HG03469 (cell line): ENCODE measurements around the gene ADGRG2.
"Not testable (repeated sequence)": the region's sequence is repeated elsewhere in the genome, so short reads cannot be mapped to it uniquely, and the experiment has no call there.

ENCODE experiments used
- ATAC-seq: cut with Tn5 transposase; IDR thresholded peaks from one replicate; pipeline ENCODE4 v1.9.1; 2021; ENCODE audit warnings: mild to moderate bottlenecking, moderate library complexity, moderate number of reproducible peaks; ENCODE audit not compliant: unreplicated experiment

ADGRG2 gene

DNA sequence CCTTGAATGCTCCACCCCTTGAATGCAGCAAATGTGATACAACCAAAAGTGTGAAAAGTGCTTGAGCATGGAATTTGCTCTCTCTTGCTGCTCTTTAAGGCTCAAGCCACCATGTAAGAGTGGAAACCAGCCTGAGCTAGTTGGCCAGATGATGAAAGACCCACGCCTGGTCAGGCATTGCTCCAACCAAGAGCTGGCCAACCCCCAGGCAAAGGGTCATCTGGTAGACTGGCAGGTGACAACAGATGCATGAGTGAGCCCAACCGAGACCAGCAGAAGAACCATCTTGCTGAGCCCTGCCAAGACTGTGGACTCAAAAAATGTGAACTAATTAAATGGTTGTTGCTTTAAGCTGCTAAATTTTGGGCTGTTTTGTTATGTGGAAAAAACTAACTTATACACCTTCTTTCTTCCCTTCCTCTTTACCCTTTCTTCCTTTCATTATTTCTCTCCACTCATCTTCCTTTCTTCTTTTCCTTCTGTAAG lies 32.7 kb downstream of the ADGRG2 start:
- no peak for ATAC-seq

DNA sequence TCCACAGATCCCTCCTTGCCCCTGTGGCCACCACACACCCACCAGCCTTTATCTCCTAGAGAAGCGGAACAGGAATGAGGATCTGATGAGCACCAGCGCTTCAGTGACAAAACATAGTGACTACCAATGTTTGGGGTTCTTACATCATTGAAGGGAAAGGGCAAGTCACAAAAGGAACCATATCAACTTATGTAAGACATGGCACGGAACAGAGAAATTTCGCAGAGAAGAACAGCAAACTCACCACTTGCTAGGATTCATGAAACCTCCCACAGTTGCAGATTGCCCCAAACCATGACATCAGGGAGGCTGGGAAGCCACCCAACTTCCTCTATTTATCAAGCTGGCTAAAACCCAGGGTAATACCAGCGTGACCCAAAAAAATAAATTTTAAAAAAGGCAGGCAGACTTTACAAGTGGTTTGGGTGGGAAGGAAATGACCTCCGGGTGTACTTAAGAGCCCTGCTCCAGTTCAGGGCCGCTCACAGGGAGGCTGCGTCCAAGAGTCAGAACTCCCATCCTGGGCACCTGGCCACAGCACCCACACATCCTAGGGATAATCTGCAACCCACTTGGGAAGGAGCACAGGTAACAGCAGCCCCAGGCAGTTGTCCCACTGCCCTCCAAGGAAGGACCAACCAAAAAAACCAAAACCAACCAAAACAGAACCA lies 36.0 kb downstream of the ADGRG2 start:
- ATAC-seq, result no peak

DNA sequence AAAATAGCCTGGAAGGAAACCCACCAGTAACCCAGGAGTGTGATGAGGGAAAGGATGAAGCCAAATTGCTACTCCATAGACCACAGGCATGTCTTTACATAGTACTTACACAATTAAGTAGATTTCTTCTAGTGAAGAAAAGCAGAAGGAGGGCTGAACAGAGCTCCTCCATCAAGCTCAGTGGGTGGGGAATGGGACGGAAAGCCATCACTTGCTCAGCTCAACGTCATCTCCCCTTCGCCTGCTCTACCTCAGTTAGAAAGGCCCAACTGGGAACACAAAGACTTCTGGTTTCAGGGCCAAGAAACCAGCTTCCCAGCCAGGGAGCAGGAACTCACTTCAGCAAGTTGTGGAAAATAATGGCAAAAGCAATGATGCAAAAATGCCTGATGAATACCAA lies 36.6 kb downstream of the ADGRG2 start:
- ATAC-seq, result no peak

DNA sequence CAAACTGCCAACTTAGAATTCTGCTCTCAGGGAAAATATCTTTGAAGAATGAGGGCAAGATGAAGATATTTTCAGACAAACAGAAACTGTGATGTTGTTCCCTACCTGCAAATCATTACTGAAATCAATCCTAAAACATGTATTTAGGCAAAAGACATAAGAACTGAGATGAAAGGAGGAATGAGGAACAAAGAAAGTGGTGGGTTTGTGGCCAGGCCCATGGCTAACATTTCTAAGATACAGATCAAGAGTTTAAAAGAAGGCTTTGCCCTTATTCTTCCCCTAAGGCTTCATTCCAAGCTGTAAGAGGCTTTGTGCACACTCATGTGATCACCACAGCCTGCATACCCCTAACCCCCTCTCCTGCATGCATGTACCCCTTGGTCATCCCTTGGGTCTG lies 46.5 kb downstream of the ADGRG2 start:
- no peak for ATAC-seq

- ATAC-seq, result no peak
Measured at GRCh38 chrX:19072372-19072771, 49.9 kb downstream of the ADGRG2 start.

GRCh38 chrX:19070555-19070994 lies 51.7 kb downstream of the ADGRG2 start:
- no peak for ATAC-seq

DNA sequence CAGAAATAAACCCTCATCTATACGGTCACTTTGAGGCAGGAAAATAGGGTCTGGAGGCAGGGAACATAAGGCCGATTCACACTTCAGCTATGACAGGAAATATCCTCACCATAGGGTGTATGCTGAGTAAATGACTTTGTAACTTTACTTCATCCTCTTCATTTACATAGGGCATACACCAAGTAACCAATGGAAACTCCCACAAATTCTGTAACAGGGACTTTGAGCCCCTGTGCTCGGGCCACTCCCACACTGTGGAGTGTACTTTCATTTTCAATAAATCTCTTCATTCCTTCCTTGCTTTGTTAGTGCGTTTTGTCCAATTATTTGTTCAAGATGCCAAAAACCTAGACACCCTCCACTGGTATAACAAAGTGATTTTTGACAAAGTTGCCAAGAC lies 55.3 kb downstream of the ADGRG2 start:
- not testable (repeated sequence) for ATAC-seq

DNA sequence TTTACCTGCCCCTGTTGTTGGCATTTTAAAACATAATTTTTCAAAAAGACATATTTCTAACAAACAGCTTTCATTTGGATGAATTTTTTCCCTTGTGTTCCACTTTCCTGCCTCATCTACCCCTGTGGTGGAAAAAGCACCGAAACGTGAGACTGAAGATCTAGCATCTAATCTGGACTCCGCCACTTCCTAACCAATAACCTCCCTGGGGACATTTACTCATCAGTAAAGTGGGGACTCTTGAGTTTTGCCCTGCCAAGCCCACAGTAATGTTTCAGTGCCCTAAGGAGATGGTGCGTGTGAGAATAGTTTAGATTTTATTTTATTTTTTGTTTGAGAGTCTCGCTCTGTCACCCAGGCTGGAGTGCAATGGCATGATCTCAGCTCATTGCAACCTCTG lies 56.7 kb downstream of the ADGRG2 start:
- ATAC-seq, result no peak

GRCh38 chrX:19064175-19064574 lies 58.1 kb downstream of the ADGRG2 start:
- ATAC-seq, result no peak

DNA sequence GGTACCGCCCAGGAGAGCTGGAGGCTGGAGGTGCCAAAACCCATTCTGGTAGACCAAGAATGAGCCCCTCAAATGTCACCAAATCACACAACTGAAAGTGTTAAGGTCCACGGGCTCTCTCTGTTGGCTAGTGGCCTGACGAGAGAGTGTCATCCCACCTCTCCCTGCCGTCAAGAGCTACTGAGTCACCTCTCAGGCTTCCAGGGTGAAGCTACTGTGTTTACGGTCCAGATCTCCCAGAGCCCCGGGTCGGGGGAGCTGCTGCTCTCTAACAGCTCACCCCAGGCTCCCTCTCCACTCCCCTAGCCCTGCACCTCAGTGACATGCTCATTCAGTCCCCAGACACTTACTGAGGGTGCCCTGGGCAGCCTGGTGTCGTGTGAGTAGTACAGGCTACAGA lies 59.2 kb downstream of the ADGRG2 start:
- no peak for ATAC-seq

- no peak for ATAC-seq
Measured at GRCh38 chrX:19059067-19059466, 63.2 kb downstream of the ADGRG2 start.

GRCh38 chrX:19057856-19058255 lies 64.4 kb downstream of the ADGRG2 start:
- no peak for ATAC-seq

DNA sequence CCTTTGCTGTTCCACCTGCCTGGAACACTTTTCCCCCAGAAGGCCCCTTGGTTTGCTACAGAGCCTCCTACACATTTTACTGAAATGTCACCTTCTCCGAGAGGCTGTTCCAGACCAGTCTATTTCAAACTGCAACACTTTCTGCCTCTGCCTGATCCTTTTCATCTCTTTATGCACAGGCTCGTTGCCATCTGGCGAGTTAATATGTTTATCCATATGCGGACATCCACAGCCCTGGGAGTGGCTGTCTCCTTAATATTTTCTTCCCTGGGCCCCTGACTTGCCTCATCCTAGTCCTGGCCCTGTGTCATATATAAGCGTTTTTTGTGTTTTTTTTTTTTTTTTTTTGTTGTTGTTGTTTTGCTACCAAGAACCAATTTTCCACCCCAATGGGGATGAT lies 73.2 kb downstream of the ADGRG2 start:
- no peak for ATAC-seq

DNA sequence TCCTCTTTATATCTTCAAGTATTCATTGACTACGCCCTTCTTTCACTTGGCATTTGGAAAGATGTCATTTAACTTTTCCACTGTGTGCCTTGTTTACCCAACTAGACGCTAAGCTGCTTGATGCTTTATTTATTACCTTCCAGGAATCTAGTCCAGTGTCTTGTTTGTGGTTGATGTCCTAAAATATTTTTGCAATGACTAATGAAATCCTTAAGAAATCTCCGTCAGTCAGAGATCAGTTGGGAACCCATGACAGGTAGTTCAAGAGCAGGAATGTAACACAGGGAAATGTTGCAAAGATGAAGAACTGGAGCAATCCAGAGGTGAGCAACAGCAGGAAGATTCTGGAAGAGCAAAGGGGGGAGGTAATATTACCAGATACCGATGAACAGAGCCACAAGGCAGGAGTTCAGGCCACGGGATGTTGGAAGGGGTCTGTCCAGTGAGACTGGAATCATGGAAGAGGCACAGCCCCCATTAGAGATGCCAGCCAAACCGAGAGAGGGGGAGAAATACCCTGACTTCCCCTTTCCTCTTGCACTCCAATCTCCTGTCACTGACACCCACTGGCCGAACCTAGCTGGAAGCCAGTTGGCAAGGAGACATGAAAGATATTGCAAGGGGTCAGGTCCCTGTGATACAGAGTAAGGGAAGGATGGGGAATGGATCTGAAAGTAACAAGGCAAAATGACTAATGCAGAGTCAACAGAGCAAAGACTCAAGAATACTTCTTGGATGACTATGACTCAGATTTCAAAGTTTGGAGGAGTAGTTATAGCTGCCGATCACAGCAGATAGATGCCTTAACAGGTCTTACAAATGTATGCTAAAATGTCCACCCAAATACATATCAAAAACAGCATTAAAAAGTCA lies 75.7 kb downstream of the ADGRG2 start:
- ATAC-seq, result no peak

DNA sequence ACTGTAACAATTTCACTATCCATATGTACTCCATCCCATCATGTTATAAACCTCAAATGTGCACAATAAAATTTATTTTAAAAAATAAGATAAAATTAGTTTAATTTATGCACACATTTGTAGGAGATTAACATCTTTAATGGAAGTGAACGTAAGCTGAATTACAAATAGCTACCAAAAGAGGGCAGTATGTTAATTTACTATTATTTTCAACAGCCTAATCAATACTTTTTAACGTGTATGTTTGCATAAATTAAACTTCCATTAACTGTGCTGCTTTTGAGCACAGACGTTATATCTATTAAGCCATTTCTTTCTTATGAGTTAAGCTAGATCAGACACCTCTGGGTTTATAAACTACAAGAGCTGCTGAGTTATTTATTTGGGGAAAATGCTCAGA lies 81.9 kb downstream of the ADGRG2 start:
- no peak for ATAC-seq

- ATAC-seq, result no peak
Measured at GRCh38 chrX:19034025-19034424, 88.2 kb downstream of the ADGRG2 start.

DNA sequence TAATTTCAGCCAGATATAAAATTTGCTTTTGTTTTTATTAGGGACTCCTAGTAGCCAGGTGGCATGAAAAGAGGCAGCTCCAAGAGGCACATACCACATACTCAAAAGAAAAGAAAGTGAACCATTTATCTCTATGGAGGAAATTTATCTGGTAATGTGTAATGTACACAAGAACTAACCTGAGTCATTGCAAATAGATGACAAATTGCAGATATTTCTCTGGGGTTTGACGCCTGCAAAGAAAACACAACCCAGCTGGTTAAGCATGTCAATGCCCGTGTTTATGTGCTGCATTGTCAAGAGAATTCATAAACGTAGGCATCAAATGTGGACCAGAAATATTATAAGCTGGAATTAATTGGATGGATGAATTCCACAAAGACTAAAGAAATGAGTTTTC lies 91.5 kb downstream of the ADGRG2 start:
- no peak for ATAC-seq

DNA sequence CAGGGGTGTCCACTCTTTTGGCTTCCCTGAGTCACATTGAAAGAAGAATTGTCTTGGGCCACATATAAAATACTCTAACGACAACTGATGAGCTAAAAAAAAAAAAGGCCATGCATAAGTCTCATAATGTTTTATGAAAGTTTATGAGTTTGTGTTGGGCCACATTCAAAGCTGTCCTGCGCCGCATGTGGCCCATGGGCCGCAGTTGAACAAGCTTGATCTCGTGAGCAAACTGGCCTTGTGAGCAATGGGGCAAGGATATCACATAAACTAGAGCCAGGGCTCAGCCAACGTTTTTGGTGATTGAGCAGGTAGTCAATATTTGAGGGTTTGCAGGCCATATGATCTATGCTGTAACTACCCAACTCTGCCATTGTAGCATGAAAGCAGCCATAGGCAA lies 93.7 kb downstream of the ADGRG2 start:
- no peak for ATAC-seq

GRCh38 chrX:19024366-19024765 lies 97.9 kb downstream of the ADGRG2 start:
- ATAC-seq, result no peak

GRCh38 chrX:19019996-19020395 lies 102.3 kb downstream of the ADGRG2 start:
- no peak for ATAC-seq

DNA sequence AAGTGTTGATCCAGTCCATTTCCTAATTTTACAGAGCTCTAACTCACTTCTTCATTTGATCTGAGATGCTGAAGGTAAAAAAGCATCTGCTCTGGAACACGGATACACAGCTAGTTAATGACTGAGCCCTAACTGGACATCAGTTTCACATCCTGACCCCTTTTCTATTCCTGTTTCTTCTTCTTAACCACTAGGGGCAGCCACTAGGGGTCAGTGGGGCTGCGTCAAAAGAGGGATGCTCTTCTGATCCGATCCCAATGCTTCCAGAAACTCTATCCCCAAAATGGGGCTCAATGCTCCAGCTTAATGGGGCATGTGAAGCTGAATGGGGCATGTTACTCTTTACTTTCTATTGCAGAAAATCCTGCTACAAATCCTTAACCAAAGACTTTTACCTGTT lies 105.0 kb downstream of the ADGRG2 start:
- ATAC-seq, result no peak

DNA sequence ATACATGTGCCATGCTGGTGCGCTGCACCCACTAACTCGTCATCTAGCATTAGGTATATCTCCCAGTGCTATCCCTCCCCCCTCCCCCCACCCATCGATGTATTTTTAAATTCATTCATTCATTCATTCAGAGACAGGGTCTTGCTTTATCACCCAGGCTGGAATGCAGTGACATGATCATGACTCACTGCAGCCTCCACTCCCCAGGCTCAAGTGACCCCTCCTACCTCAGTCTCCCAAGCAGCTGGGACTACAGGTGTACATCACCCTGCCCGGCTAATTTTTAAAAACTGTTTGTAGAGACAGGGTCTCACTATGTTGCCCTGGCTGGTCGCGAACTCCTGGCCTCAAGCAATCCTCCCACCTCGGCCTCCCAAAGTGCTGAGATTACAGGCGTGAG lies 105.7 kb downstream of the ADGRG2 start:
- ATAC-seq, result not testable (repeated sequence)
